ENCODE data around the gene USP5. TPM values are rescaled to one million over a fixed set of nuclear protein-coding genes. Genes with fewer than 3 reads are reported as not detected.

Gene USP5
- total and polyA plus RNA-seq, 2 of the 8 experiments (the other 6 are each of a cell fraction or from before 2014, with no cell fraction given): 66.5 to 148 TPM

- ChIA-PET CTCF (ENCODE audit: partially characterized antibody) (interaction anchor here (1.7 to 3.1 kb wide), 5 partner anchors 9 to 42 kb away, joined by 4 to 18 read pairs (median 9); partner anchors contain the start of gene SPSB2), POLR2A (ENCODE audit: partially characterized antibody) (interaction anchor here (1.2 to 5.7 kb wide), 6 partner anchors 10 to 60 kb away, joined by 4 to 50 read pairs (median 9); partner anchors contain the start of genes C12orf57, RNU7-1 and SPSB2)
- no peak for DNase-seq (ENCODE audit: low read depth in 1 of 2, low spot score in 2 of 2)
- no peaks in the 10 kb centered on the region for H3K9me3 ChIP-seq (ENCODE audit: insufficient read depth in 2 of 2, low read depth in 1 of 2, low read length in 1 of 2)
- no peak overlapping the region for H3K9ac ChIP-seq (replicated peaks in 1 of 4; ENCODE audit: extremely low read depth in 1 of 4, low read depth in 3 of 4, low read length in 3 of 4)
- no peak overlapping the region for H2BK15ac ChIP-seq (ENCODE audit: low read length)
- H2BK12ac ChIP-seq (ENCODE audit: low read depth, low read length): no peak overlapping the region
- H3K27ac ChIP-seq (ENCODE audit: low read depth, low read length): no peak overlapping the region
- H2BK5ac ChIP-seq (ENCODE audit: low read depth, low read length): no peak overlapping the region
- H3K79me2 ChIP-seq (ENCODE audit: control insufficient read depth in 1 of 2, insufficient read depth in 2 of 2, low read length in 2 of 2): no peaks in the 10 kb centered on the region
- TF ChIP-seq RFX5 (IDR thresholded peaks at IDR 0.05; ENCODE audit: borderline replicate concordance, low read depth, low read length): no peak
- TF ChIP-seq POU5F1 (IDR thresholded peaks at IDR 0.05; ENCODE audit: low read depth, low read length): no peak
- no peak for TF ChIP-seq TEAD4 (IDR thresholded peaks at IDR 0.05; ENCODE audit: low read depth, low read length)
- TF ChIP-seq BRCA1 (IDR thresholded peaks at IDR 0.05; ENCODE audit: low read depth, low read length): no peak
- TF ChIP-seq PHF8 (conservative IDR thresholded peaks at IDR 0.05; ENCODE audit: low read depth, low read length): no peak
- TF ChIP-seq MAX (IDR thresholded peaks at IDR 0.05): no peak
- no peak for TF ChIP-seq SAP30 (IDR thresholded peaks at IDR 0.05; ENCODE audit: insufficient read depth, insufficient replicate concordance, low read length)
- TF ChIP-seq GTF2F1 (IDR thresholded peaks at IDR 0.05; ENCODE audit: borderline replicate concordance, low read depth, low read length): no peak
- TF ChIP-seq TBP (IDR thresholded peaks at IDR 0.05; ENCODE audit: low read depth, low read length): no peak
- H3K14ac ChIP-seq (ENCODE audit: insufficient read length): no peak overlapping the region
- H3K27me3 ChIP-seq (replicated peaks in 1 of 4; ENCODE audit: control insufficient read depth in 3 of 4, extremely low read depth in 1 of 4, insufficient read depth in 3 of 4, low read length in 3 of 4): no peaks in the 10 kb centered on the region
- no peak overlapping the region for H3K4me3 ChIP-seq (ENCODE audit: extremely low read depth in 1 of 4, insufficient read depth in 2 of 4, low read depth in 3 of 4, low read length in 4 of 4)
- no peaks in the 10 kb centered on the region for H4K20me1 ChIP-seq (replicated peaks in 1 of 2; ENCODE audit: control insufficient read depth in 1 of 2, insufficient read depth in 2 of 2, low read length in 2 of 2)
- H4K8ac ChIP-seq (ENCODE audit: extremely low read depth, insufficient read depth, low read length): no peak overlapping the region
- H2AK5ac ChIP-seq (ENCODE audit: low read depth, low read length): no peak overlapping the region
- H3K23ac ChIP-seq (ENCODE audit: insufficient read length): no peak overlapping the region
- no peak overlapping the region for H4K91ac ChIP-seq (replicated peaks; ENCODE audit: insufficient read length, low read length)
- no peak overlapping the region for H4K5ac ChIP-seq (ENCODE audit: insufficient read length, low read depth, low read length)
- H3K23me2 ChIP-seq (ENCODE audit: low read depth, low read length): no peaks in the 10 kb centered on the region
- H3K56ac ChIP-seq (replicated peaks; ENCODE audit: insufficient read length, low read depth, low read length): no peak overlapping the region
- no peak overlapping the region for H2BK120ac ChIP-seq (replicated peaks; ENCODE audit: low read depth, low read length)
- no peak for FAIRE-seq
- WGBS, 2 experiments (ENCODE audit: extremely low coverage in 1 of 2, insufficient coverage in 1 of 2, insufficient read length in 1 of 2, insufficient replicate concordance in 2 of 2, low coverage in 1 of 2, low lambda C conversion rate in 2 of 2, missing lambda C conversion rate in 1 of 2): 94% methylated on average over 5 of the region's 5 CpGs; no CpG with 5 or more reads in 1 of the 2 experiments
- no peak overlapping the region for H2BK20ac ChIP-seq (ENCODE audit: low read length)
- H3K4ac ChIP-seq (replicated peaks; ENCODE audit: insufficient read length, low read depth, low read length): no peak overlapping the region
- H3K79me1 ChIP-seq (ENCODE audit: low read depth, low read length): no peaks in the 10 kb centered on the region
- H3K18ac ChIP-seq (ENCODE audit: extremely low read depth, low read length): no peak overlapping the region
- H2AFZ ChIP-seq (ENCODE audit: low read length): no peak overlapping the region
- H3K4me2 ChIP-seq (ENCODE audit: insufficient read depth in 1 of 2, low read depth in 2 of 2, low read length in 2 of 2): no peak overlapping the region
- H3K4me1 ChIP-seq (replicated peaks in 1 of 4; ENCODE audit: control insufficient read depth in 3 of 4, insufficient read depth in 4 of 4, low read length in 3 of 4): peaks cover 2 to 8% (median 5%) of the 10 kb centered on the region in 4 experiments; a peak in 5 of 7 replicates
- H3K36me3 ChIP-seq (ENCODE audit: control insufficient read depth in 2 of 4, insufficient read depth in 4 of 4, low read length in 3 of 4): peaks cover 0 to 20% (median 1%) of the 10 kb centered on the region in 4 experiments; a peak in 4 of 8 replicates
These were observed 31.3 kb downstream of the USP5 start for GRCh38 chr12:6883252-6883651.

Data from H1 (cell line).